ENCODE measurements around the gene TYW1. TPM values are rescaled to one million over a fixed set of nuclear protein-coding genes. Genes with fewer than 3 reads are reported as not detected.
A peak's percentile ranks its signal among the peaks of the same experiment; 100 is the strongest.
"Not testable (repeated sequence)": the region's sequence is repeated elsewhere in the genome, so short reads cannot be mapped to it uniquely, and the experiment has no call there.

TYW1 gene
- total and polyA plus RNA-seq, 12 donors: 9.7 to 45.4 (median 22.6) TPM

DNA sequence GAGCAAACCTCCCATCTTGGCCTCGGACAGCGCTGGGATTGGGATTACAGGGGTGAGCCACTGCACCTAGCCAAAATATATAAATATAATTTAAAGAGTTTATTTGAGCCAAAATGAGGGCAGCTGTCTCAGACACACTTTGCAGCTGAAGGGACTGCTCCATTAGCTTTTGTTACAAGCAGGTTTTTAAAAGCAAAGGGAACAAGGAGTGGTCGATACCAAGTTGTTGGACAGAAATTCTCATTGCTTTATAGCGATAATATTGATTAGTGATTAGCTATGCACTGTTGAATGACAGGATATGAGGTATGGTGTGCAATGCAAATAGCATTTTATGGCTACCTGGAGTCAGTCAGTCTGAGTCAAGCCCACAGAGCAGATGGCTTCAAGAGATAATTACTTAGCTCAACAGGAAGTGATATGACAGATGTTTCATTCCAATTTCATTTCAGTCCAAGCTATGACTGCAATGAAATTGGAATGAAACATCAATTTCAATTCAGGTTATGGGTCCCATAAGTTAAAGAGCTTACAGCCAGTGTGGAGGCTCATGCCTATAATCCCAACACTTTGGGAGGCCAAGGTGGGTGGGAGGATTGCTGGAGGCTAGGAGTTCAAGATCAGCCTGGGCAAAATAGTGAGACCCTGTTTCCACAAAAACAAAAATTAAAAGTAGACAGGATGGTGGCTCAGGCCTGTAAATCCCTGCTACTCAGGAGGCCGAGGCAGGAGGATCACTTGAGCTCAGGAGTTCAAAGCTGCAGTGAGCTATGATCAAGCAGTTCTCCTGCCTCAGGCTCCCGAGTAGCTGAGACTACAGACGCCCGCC lies 23.1 kb downstream of the TYW1 start:
- TF ChIP-seq CTCF (IDR thresholded peaks at IDR 0.05) (no peak), POLR2A (IDR thresholded peaks at IDR 0.05) (no peak)
- no peak overlapping the region for H3K4me3 ChIP-seq
- peak in 1 of 7 donors; percentile 21 for DNase-seq
- H3K27ac ChIP-seq: no peak overlapping the region
- no peaks in the 10 kb centered on the region for H3K27me3 ChIP-seq
- H3K9me3 ChIP-seq (replicated peaks in 1 of 3): no peaks in the 10 kb centered on the region
- no peaks in the 10 kb centered on the region for H3K4me1 ChIP-seq (replicated peaks in 1 of 2)
- 76 to 91% (median 81%) methylated on average over 8 of the region's 8 CpGs for WGBS, 4 donors
- peaks cover 0 to 59% of the 10 kb centered on the region in 2 donors for H3K36me3 ChIP-seq (replicated peaks in 1 of 2)
- intact Hi-C loops (cut with DNase I): no loop called here

GRCh38 chr7:67021260-67021659 lies 24.6 kb downstream of the TYW1 start:
- Histone ChIP-seq H3K4me3 (no peak overlapping the region), H3K9me3 (replicated peaks in 1 of 3) (no peaks in the 10 kb centered on the region), H3K4me1 (replicated peaks in 1 of 2) (no peaks in the 10 kb centered on the region), H3K36me3 (replicated peaks in 1 of 2) (peaks cover 0 to 53% of the 10 kb centered on the region in 2 donors), H3K27ac (no peak overlapping the region), H3K27me3 (no peaks in the 10 kb centered on the region)
- peak in 1 of 7 donors; percentile 42 for DNase-seq
- intact Hi-C loops (cut with DNase I): no loop called here
- 87 to 93% (median 89%) methylated on average over 7 of the region's 7 CpGs for WGBS, 4 donors
- no peak for TF ChIP-seq CTCF (IDR thresholded peaks at IDR 0.05)
- TF ChIP-seq POLR2A (IDR thresholded peaks at IDR 0.05): no peak

GRCh38 chr7:67022511-67022910 lies 25.9 kb downstream of the TYW1 start:
- Histone ChIP-seq H3K36me3 (replicated peaks in 1 of 2) (peaks cover 0 to 54% of the 10 kb centered on the region in 2 donors), H3K27ac (no peak overlapping the region), H3K4me3 (no peak overlapping the region), H3K27me3 (no peaks in the 10 kb centered on the region), H3K9me3 (replicated peaks in 1 of 3) (no peaks in the 10 kb centered on the region), H3K4me1 (replicated peaks in 1 of 2) (no peaks in the 10 kb centered on the region)
- DNase-seq: peak in 1 of 7 donors; percentile 34
- TF ChIP-seq POLR2A (IDR thresholded peaks at IDR 0.05) (no peak), CTCF (IDR thresholded peaks at IDR 0.05) (no peak)
- intact Hi-C loops (cut with DNase I): no loop called here
- WGBS, 4 donors: 74 to 94% (median 90%) methylated on average over 3 of the region's 3 CpGs

GRCh38 chr7:67025459-67025858 lies 28.8 kb downstream of the TYW1 start:
- DNase-seq; H3K4me1 ChIP-seq (replicated peaks in 1 of 2); H3K4me3 ChIP-seq; H3K9me3 ChIP-seq (replicated peaks in 1 of 3); H3K27ac ChIP-seq; intact Hi-C loops (cut with DNase I); H3K27me3 ChIP-seq: not testable (repeated sequence)
- 71 to 95% (median 81%) methylated on average over 1 of the region's 1 CpG for WGBS, 4 donors
- H3K36me3 ChIP-seq (replicated peaks in 1 of 2): peaks cover 0 to 30% of the 10 kb centered on the region in 2 donors

- intact Hi-C loops (cut with DNase I); H3K36me3 ChIP-seq (replicated peaks in 1 of 2): not testable (repeated sequence)
Measured at GRCh38 chr7:67031685-67032084, 35.1 kb downstream of the TYW1 start.

More at GRCh38 chr7:67031685-67032084, 35.1 kb downstream of the TYW1 start:
- not testable (repeated sequence) for H3K4me1 ChIP-seq (replicated peaks in 1 of 2); H3K9me3 ChIP-seq (replicated peaks in 1 of 3); H3K27me3 ChIP-seq; H3K4me3 ChIP-seq; H3K27ac ChIP-seq; DNase-seq
- WGBS, 4 donors: 92 to 100% (median 96%) methylated on average over 1 to 2 of the region's 2 CpGs

Data from adrenal gland (tissue), 12 donors.